ENCODE measurements around the gene AKT3. TPM values are rescaled to one million over a fixed set of nuclear protein-coding genes. Genes with fewer than 3 reads are reported as not detected.
"Not testable (repeated sequence)": the region's sequence is repeated elsewhere in the genome, so short reads cannot be mapped to it uniquely, and the experiment has no call there.

The AKT3 gene
- total RNA-seq, 1 experiment from 2014 or later: 8.0 TPM

GRCh38 chr1:243708210-243708609 is 141.8 kb downstream of the AKT3 start:
- H3K27me3 ChIP-seq: no peaks in the 10 kb centered on the region
- no peaks in the 10 kb centered on the region for H3K9me3 ChIP-seq
- no peak overlapping the region for H3K4me3 ChIP-seq
- no peaks in the 10 kb centered on the region for H3K36me3 ChIP-seq
- no peak for DNase-seq

DNA sequence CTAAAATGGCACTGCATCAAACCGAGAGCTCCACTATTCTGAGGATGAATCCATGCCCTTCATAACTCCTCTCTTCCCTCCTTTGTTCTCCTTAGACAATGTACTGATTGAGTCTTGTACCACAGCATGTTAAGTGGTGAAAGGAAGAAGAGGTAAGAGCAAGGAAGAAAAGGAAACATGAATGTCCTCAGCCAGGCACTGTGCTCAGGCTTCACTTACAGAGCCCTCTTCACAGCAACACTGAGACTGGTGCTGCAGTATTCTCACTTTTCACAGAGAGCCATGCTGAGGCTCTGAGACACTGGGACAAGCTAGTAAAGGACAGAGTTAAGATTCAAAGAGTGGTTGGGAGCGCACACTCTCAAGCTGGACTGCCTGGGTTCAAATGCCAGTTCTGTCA is 143.5 kb downstream of the AKT3 start:
- no peaks in the 10 kb centered on the region for H3K27me3 ChIP-seq
- no peaks in the 10 kb centered on the region for H3K9me3 ChIP-seq

GRCh38 chr1:243705585-243705984 is 144.5 kb downstream of the AKT3 start:
- no peak for DNase-seq

More for the DNA sequence above, 143.5 kb downstream of the AKT3 start:
- no peak for DNase-seq
- Histone ChIP-seq H3K36me3 (no peaks in the 10 kb centered on the region), H3K4me3 (no peak overlapping the region)

GRCh38 chr1:243701872-243702271 is 148.2 kb downstream of the AKT3 start:
- no peak for DNase-seq

More at GRCh38 chr1:243705585-243705984, 144.5 kb downstream of the AKT3 start:
- no peaks in the 10 kb centered on the region for H3K36me3 ChIP-seq
- H3K27me3 ChIP-seq: no peaks in the 10 kb centered on the region
- no peaks in the 10 kb centered on the region for H3K9me3 ChIP-seq
- no peak overlapping the region for H3K4me3 ChIP-seq

GRCh38 chr1:243693800-243694199 is 156.2 kb downstream of the AKT3 start:
- no peak for DNase-seq
- no peaks in the 10 kb centered on the region for H3K36me3 ChIP-seq
- no peak overlapping the region for H3K4me3 ChIP-seq
- H3K9me3 ChIP-seq: no peaks in the 10 kb centered on the region
- H3K27me3 ChIP-seq: no peaks in the 10 kb centered on the region

More at GRCh38 chr1:243701872-243702271, 148.2 kb downstream of the AKT3 start:
- Histone ChIP-seq H3K4me3 (no peak overlapping the region), H3K9me3 (no peaks in the 10 kb centered on the region), H3K36me3 (no peaks in the 10 kb centered on the region), H3K27me3 (no peaks in the 10 kb centered on the region)

- H3K4me3 ChIP-seq: no peak overlapping the region
- no peak for DNase-seq
- H3K9me3 ChIP-seq: no peaks in the 10 kb centered on the region; the same call in 1 of the 2 replicates
- no peaks in the 10 kb centered on the region for H3K27me3 ChIP-seq
- H3K36me3 ChIP-seq: no peaks in the 10 kb centered on the region
Observed at GRCh38 chr1:243686159-243686558, 163.9 kb downstream of the AKT3 start.

- DNase-seq: no peak
- Histone ChIP-seq H3K27me3 (no peaks in the 10 kb centered on the region), H3K36me3 (no peaks in the 10 kb centered on the region), H3K4me3 (no peak overlapping the region), H3K9me3 (no peaks in the 10 kb centered on the region; the same call in 1 of the 2 replicates)
Observed at GRCh38 chr1:243680860-243681259, 169.2 kb downstream of the AKT3 start.

DNA sequence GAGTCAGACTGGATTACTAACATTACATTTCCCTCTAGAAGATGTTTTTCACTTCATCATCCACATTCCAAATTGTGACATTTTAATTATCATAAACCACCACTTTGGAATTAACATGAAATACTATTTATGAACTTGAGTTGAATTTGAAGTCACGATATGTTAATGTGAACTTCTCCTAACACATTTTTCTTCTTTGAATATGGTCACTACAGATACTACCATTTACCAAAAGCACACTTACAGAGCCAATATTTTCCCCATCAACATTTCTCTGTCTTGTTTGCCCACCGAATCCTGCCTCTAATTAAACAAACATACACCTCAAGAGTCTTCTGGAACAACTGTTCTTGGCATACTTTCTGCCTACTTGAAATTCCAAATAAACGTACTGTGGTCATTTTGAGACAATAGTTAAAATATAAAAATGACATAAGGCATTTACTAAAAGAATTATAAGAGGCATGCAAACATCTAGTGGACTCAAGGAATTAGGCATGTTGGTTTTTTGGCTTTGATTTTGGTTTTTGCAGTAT is 177.4 kb downstream of the AKT3 start:
- no peaks in the 10 kb centered on the region for H3K27me3 ChIP-seq
- H3K4me3 ChIP-seq: no peak overlapping the region
- DNase-seq: no peak
- no peaks in the 10 kb centered on the region for H3K9me3 ChIP-seq
- H3K36me3 ChIP-seq: no peaks in the 10 kb centered on the region

DNA sequence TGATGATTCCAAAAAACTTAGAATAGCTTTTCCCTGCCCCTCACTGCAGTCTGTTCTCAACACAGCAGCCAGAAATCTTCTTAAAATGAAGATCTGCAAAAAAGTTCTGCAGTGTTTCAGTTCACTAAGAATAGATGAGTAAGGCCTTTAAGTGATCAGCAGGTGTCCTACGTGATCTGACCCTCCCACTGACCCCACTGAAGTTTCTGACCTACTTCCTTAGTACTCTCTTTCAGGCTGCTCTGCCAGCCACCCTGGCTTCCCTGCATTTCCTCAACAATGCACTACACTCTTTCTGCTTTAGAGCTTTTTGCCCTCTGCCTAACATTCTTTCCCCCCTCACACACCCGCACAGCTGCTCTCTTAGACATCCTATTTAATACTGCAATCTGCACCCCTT is 182.5 kb downstream of the AKT3 start:
- H3K9me3 ChIP-seq: no peaks in the 10 kb centered on the region
- no peaks in the 10 kb centered on the region for H3K36me3 ChIP-seq
- H3K4me3 ChIP-seq: no peak overlapping the region
- no peak for DNase-seq
- H3K27me3 ChIP-seq: no peaks in the 10 kb centered on the region

DNA sequence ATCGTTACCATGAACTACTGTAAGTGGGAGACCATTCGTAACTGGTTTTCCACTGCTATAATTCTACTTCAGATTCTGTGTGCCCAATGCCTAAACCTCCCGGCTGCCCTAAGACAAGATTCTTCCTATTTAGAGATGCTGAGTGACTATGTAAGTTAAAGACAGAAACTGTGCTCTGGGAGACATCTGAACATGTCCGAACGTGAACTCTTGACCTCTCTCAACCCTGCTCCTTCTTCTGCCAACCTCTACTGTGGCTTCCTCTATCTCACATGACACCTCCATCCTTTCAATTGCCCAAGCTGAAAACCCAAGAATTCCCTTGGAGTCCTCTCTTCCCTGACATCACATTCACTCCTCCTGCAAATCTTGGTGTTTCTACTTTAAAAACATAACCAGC is 182.9 kb downstream of the AKT3 start:
- Histone ChIP-seq H3K27me3 (no peaks in the 10 kb centered on the region), H3K9me3 (no peaks in the 10 kb centered on the region), H3K4me3 (no peak overlapping the region), H3K36me3 (no peaks in the 10 kb centered on the region)
- no peak for DNase-seq

DNA sequence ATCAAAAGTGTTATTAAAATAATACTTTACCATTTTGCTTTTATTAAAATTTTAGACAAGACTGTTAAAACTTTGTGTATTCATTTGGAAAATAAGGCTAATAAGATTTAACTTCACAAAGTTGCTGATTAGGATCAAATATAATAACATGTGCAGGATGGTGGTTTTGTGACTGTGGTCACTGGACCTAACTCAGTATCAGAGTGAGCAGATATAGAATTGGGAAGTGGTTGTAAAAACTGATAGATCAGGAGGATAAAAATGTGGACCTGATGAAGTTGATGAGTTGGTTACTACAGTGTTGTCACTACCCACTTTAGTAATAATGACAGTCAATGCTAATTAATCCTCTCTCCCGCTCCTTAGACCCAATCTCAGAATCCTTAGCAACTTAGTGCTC is 186.4 kb downstream of the AKT3 start:
- DNase-seq: no peak
- Histone ChIP-seq H3K4me3 (no peak overlapping the region), H3K9me3 (no peaks in the 10 kb centered on the region), H3K27me3 (no peaks in the 10 kb centered on the region), H3K36me3 (no peaks in the 10 kb centered on the region)

DNA sequence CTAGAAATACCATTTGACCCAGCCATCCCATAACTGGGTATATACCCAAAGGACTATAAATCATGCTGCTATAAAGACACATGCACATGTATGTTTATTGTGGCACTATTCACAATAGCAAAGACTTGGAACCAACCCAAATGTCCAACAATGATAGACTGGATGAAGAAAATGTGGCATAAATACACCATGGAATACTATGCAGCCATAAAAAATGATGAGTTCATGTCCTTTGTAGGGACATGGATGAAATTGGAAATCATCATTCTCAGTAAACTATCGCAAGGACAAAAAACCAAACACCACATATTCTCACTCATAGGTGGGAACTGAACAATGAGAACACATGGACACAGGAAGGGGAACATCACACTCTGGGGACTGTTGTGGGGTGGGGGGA is 187.9 kb downstream of the AKT3 start:
- not testable (repeated sequence) for H3K27me3 ChIP-seq, DNase-seq, H3K36me3 ChIP-seq, H3K4me3 ChIP-seq, H3K9me3 ChIP-seq

DNA sequence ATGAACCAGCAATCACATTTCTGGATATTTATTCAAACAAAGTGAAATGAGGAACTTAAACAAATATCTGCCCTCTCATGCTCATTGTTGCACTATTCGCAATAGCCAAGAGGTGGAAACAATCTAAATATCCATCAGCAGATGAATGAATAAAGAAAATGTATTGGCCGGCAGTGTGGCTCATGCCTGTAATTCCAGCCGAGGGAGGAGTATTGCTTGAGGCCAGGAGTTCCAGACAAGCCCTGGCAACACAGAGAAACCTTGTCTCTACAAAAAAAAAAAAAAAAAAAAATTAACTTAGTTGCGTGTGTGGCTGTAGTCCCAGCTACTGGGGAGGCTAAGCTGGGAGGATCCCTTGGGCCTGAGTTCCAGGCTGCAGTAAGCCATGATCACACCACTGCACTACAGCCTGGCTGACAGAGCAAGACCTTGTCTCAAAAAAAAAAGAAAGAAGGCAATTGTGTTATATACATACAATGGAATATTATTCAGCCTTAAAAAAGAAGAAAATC is 191.4 kb downstream of the AKT3 start:
- H3K27me3 ChIP-seq: no peaks in the 10 kb centered on the region
- DNase-seq: no peak
- no peak overlapping the region for H3K4me3 ChIP-seq
- H3K36me3 ChIP-seq: no peaks in the 10 kb centered on the region
- H3K9me3 ChIP-seq: no peaks in the 10 kb centered on the region

DNA sequence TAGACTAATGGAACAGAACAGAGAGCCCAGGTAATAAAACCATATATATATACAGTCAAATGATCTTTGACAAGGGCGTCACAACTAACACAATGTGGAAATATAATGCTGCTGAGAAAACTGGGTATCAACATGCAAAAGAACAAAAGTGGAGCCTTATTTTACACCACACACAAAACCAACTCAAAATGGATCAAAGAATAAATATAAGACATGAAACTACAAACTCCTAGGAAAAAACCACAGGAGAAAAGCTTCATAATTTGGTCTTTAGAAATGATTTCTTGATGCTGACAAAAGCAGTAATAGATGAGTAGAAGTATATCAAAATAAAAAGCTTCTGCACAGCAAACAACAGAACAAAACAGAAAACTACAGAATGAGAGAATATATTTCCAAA is 192.2 kb downstream of the AKT3 start:
- Histone ChIP-seq H3K36me3 (no peaks in the 10 kb centered on the region), H3K9me3 (no peaks in the 10 kb centered on the region), H3K27me3 (no peaks in the 10 kb centered on the region), H3K4me3 (no peak overlapping the region)
- no peak for DNase-seq

DNA sequence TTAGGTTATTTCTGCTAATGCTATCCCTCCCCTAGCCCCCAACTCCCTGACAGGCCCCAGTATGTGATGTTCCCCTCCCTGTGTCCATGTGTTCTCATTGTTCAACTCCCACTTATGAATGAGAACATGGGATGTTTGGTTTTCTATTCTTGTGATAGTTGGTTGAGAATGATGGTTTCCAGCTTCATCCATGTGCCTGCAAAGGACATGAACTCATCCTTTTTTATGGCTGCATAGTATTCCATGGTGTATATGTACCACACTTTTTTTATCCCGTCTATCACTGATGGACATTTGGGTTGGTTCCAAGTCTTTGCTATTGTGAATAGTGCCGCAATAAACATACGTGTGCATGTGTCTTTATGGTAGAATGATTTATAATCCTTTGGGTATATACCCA is 200.5 kb downstream of the AKT3 start:
- not testable (repeated sequence) for H3K9me3 ChIP-seq, DNase-seq, H3K36me3 ChIP-seq, H3K4me3 ChIP-seq, H3K27me3 ChIP-seq

DNA sequence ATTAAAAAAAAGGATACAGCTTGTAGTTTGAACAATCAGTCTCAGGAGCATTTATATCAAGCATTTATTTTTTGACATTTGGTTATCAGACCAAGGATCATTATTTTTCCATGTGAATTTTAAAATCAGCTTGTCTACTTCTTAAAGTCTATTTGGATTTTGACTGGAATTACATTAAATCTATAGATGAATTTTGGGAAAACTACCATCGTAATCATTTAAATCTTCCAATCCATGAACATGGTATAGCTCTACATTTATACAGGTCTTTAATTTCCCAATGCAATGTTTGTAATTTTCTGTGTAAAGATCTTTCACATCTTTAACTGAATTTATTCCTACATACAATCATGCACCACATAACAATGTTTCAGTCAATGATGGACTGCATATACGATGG is 203.2 kb downstream of the AKT3 start:
- Histone ChIP-seq H3K9me3 (peaks cover 7% of the 10 kb centered on the region), H3K27me3 (no peaks in the 10 kb centered on the region), H3K36me3 (no peaks in the 10 kb centered on the region), H3K4me3 (no peak overlapping the region)
- DNase-seq: no peak

DNA sequence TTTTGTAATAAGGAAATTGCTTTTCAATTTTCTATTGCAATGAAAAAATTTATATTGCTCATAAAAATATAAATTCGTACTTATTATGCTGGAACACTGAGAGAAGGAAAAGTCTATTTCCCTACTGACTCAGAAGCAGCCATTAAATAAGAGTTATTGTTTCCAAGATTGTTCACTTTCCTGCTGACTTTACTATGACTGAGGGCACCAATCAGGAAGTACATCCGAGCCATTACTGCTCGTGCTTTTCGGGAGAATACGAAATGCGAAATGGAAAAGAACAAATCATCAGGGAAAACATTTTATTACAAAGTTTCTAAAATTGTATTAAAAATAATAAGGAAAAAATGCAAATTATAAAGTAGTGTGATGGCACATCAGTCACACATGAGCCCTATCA is 204.8 kb downstream of the AKT3 start:
- H3K36me3 ChIP-seq: no peaks in the 10 kb centered on the region
- H3K4me3 ChIP-seq: no peak overlapping the region
- H3K9me3 ChIP-seq: peaks cover 7% of the 10 kb centered on the region
- no peaks in the 10 kb centered on the region for H3K27me3 ChIP-seq
- no peak for DNase-seq

- Histone ChIP-seq H3K9me3 (peaks cover 11% of the 10 kb centered on the region), H3K27me3 (no peaks in the 10 kb centered on the region), H3K4me3 (no peak overlapping the region), H3K36me3 (no peaks in the 10 kb centered on the region)
- peak; percentile 11 for DNase-seq
Observed at GRCh38 chr1:243642936-243643335, 207.1 kb downstream of the AKT3 start.

Measured in MG63 (cell line).